ENCODE results near the gene CYTH2. TPM values are rescaled to one million over a fixed set of nuclear protein-coding genes. Genes with fewer than 3 reads are reported as not detected.
"Not testable (repeated sequence)": the region's sequence is repeated elsewhere in the genome, so short reads cannot be mapped to it uniquely, and the experiment has no call there.

The CYTH2 gene
- total and polyA plus RNA-seq, 9 of the 15 experiments (the other 6 are each of a cell fraction or from before 2014, with no cell fraction given): 1.8 to 45.2 (median 23.8) TPM

DNA sequence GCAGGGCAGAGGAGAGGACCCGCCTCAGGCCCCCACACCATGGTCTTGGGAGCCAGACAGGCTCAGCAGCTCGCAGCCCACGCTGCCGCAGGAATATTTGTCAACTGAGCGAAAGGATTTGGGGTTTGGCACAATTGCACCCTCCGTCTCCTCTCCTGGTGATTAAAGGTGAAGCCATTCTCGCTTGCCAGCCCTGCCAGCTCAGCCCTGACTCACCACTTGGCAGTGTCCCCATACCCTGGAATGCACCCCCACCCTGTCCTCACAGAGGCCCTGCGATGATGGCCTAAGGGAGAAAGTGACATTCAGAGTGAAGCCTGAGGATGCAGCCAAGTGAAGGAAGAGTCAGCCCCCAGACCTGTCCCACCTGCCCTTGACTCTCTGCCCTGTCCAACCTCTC lies 18.8 kb downstream of the CYTH2 start (continued):
- TF ChIP-seq, protein P1, sequence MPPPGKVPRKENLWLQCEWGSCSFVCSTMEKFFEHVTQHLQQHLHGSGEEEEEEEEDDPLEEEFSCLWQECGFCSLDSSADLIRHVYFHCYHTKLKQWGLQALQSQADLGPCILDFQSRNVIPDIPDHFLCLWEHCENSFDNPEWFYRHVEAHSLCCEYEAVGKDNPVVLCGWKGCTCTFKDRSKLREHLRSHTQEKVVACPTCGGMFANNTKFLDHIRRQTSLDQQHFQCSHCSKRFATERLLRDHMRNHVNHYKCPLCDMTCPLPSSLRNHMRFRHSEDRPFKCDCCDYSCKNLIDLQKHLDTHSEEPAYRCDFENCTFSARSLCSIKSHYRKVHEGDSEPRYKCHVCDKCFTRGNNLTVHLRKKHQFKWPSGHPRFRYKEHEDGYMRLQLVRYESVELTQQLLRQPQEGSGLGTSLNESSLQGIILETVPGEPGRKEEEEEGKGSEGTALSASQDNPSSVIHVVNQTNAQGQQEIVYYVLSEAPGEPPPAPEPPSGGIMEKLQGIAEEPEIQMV (tag; conservative IDR thresholded peaks at IDR 0.05; ENCODE audit: low read depth): no peak
- TF ChIP-seq ZNF224 (CRISPR knock-in tag; IDR thresholded peaks at IDR 0.05): no peak
- no peak for TF ChIP-seq RBM17 (IDR thresholded peaks at IDR 0.05; ENCODE audit: borderline replicate concordance, low read depth, low read length)
- no peak for TF ChIP-seq ZNF444 (CRISPR knock-in tag; IDR thresholded peaks at IDR 0.05)
- no peak for TF ChIP-seq ZNF3 (CRISPR knock-in tag; IDR thresholded peaks at IDR 0.05)

DNA sequence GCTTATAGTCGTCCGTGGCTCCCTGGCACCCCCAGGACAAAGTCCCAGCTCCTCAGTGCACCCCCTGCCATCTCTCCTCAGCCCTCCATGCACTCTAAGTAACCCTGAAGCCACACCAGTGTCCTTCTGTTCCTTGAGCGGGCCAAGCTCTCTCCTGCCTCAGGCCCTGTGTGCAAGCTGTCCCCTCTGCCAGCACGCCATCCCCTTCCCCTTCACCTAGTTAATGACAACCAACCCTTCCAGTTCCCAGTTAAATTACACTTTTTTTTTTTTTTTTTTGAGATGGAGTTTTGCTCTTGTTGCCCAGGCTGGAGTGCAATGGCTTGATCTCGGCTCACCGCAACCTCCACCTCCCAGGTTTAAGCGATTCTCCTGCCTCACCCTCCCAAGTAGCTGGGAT lies 19.3 kb downstream of the CYTH2 start:
- H3K36me3 ChIP-seq (ENCODE audit: control insufficient read depth, insufficient read depth, low read length); H3K27me3 ChIP-seq (ENCODE audit: control insufficient read depth in 2 of 2, insufficient read depth in 2 of 2, low read length in 2 of 2); H3K27ac ChIP-seq (ENCODE audit: extremely low read depth, low read depth, low read length); H3K9me1 ChIP-seq (ENCODE audit: control insufficient read depth, insufficient read depth, low read length); H3K9me3 ChIP-seq (replicated peaks; ENCODE audit: control insufficient read depth, insufficient read depth, low read depth, low read length); FAIRE-seq; H2AFZ ChIP-seq (ENCODE audit: low read depth, low read length); BruUV-seq (replicated peaks); H4K20me1 ChIP-seq (replicated peaks; ENCODE audit: control insufficient read depth, insufficient read depth, low read length); H3K4me3 ChIP-seq; in situ Hi-C loops (cut with MboI); H3K4me2 ChIP-seq (ENCODE audit: insufficient read depth, low read length); intact Hi-C loops (cut with micrococcal nuclease); ATAC-seq; DNase-seq (ENCODE audit: extremely low read depth in 1 of 4, low spot score in 3 of 4); H3K79me2 ChIP-seq (ENCODE audit: control insufficient read depth, insufficient read depth, low read length): not testable (repeated sequence)
- ChIA-PET CTCF (ENCODE audit: low intra/inter-chr PET ratio) (interaction anchor here (0.6 to 1.5 kb wide), 2 partner anchors 96 to 355 kb away, joined by 3 to 9 read pairs; no protein-coding TSS in a partner anchor), POLR2A (interaction anchor here (0.7 to 1.7 kb wide), 4 partner anchors 9 to 104 kb away, joined by 3 to 6 read pairs (median 4); no protein-coding TSS in a partner anchor)
- Histone ChIP-seq H3K4me1 (replicated peaks in 1 of 2; ENCODE audit: control insufficient read depth in 2 of 2, insufficient read depth in 2 of 2, low read length in 2 of 2) (peaks cover 26 to 41% of the 10 kb centered on the region in 2 experiments), H3K9ac (ENCODE audit: insufficient read depth in 1 of 2, low read depth in 2 of 2, low read length in 2 of 2) (peak overlapping the region in 1 of 2 experiments; percentile 11; a peak in 1 of 4 replicates)
- 54% methylated on average over 4 of the region's 7 CpGs for WGBS (ENCODE audit: insufficient coverage, low coverage, missing lambda C conversion rate)

Measured in K562 (cell line).